PC-9 (cell line): ENCODE data around the gene NDUFAF8. TPM values are rescaled to one million over a fixed set of nuclear protein-coding genes. Genes with fewer than 3 reads are reported as not detected.

Experiments used
- BruUV-seq: library from RNA; stranded (reverse); fragments of 400-500 nt; replicated peaks from 2 replicates; lab custom pipeline; 2021; lab: Mats Ljungman, UMichigan
- CTCF ChIA-PET: fragments of 300-600 bp; sonication (Branson Sonifier 250); formaldehyde crosslinking; loops from one replicate; lab custom pipeline; 2022; ENCODE audit warnings: antibody characterized with exemption; lab: Charles Lee
- POLR2A ChIA-PET: fragments of 300-600 bp; sonication (Branson Sonifier 250); formaldehyde crosslinking; loops from one replicate; lab custom pipeline; 2022; ENCODE audit warnings: antibody characterized with exemption; ENCODE audit not compliant: unreplicated experiment; lab: Charles Lee
- DNase-seq, 2 experiments: peaks; one replicate each; pipeline versions ENCODE4 v3.0.0 to v3.0.0-alpha.2; 2015 to 2022; ENCODE audit warnings: mixed read lengths in 1 of 2
- H2AFZ ChIP-seq: fragments of 200-600 bp; sonication (generic); 2 replicates; pipeline ENCODE4 v1.8.1; 2017; ENCODE audit warnings: antibody characterized with exemption
- H3F3A ChIP-seq: fragments of 200-600 bp; sonication (generic); 2 replicates; pipeline ENCODE4 v1.8.1; 2017; ENCODE audit warnings: antibody characterized with exemption, mild to moderate bottlenecking, low read depth; ENCODE audit not compliant: insufficient read depth
- H3K27ac ChIP-seq: fragments of 200-600 bp; sonication (generic); 2 replicates; pipeline ENCODE4 v1.6.1; 2016; ENCODE audit warnings: mixed run types
- H3K27me3 ChIP-seq: fragments of 200-600 bp; sonication (generic); 2 replicates; pipeline ENCODE4 v1.6.1; 2016; ENCODE audit warnings: low read depth, mixed run types; ENCODE audit not compliant: insufficient read depth
- H3K36me3 ChIP-seq: fragments of 200-600 bp; sonication (generic); 2 replicates; pipeline ENCODE4 v1.6.1; 2016; ENCODE audit warnings: low read depth, mixed run types
- H3K4me1 ChIP-seq: fragments of 200-600 bp; sonication (generic); replicated peaks from 2 replicates; pipeline ENCODE4 v1.6.1; 2016; ENCODE audit warnings: mixed run types; ENCODE audit not compliant: insufficient read depth
- H3K4me2 ChIP-seq: fragments of 200-600 bp; sonication (generic); 2 replicates; pipeline ENCODE4 v1.6.1; 2017; ENCODE audit warnings: mixed run types
- H3K4me3 ChIP-seq: fragments of 200-600 bp; sonication (generic); 2 replicates; pipeline ENCODE4 v1.6.1; 2016; ENCODE audit warnings: mixed run types
- H3K79me2 ChIP-seq: fragments of 200-600 bp; sonication (generic); 2 replicates; pipeline ENCODE4 v1.6.1; 2017; ENCODE audit warnings: low read depth, mixed run types
- H3K9me2 ChIP-seq: fragments of 200-600 bp; sonication (generic); 2 replicates; pipeline ENCODE4 v1.8.1; 2017; ENCODE audit warnings: mild to moderate bottlenecking; ENCODE audit not compliant: insufficient read depth
- H3K9me3 ChIP-seq: fragments of 200-600 bp; sonication (generic); 2 replicates; pipeline ENCODE4 v1.8.1; 2016; ENCODE audit warnings: low read depth; ENCODE audit not compliant: insufficient read depth
- H4K20me1 ChIP-seq: fragments of 200-600 bp; sonication (generic); 2 replicates; pipeline ENCODE4 v1.8.1; 2017; ENCODE audit not compliant: insufficient read depth
- CTCF ChIP-seq: fragments of 200-600 bp; sonication (generic); conservative IDR thresholded peaks from 2 replicates; pipeline ENCODE4 v1.6.1; 2017; ENCODE audit warnings: mixed run types, antibody characterized with exemption, mild to moderate bottlenecking, moderate library complexity
- EZH2 ChIP-seq: fragments of 200-600 bp; sonication (generic); IDR thresholded peaks from 2 replicates; pipeline ENCODE4 v1.8.0; 2017; ENCODE audit warnings: antibody characterized with exemption, low read depth
- intact Hi-C: fragments of 100-400 bp; cut with micrococcal nuclease; formaldehyde crosslinking; loops from one replicate; pipeline ENCODE4 v1.10.0; 2022; ENCODE audit not compliant: unreplicated experiment
- total RNA-seq: library from RNA; stranded (reverse); gene quantifications from 2 replicates; pipeline ENCODE4 v1.2.3, GENCODE V29; 2021

Gene NDUFAF8
- total RNA-seq, 1 experiment from 2014 or later: 53.3 TPM

- intact Hi-C loops: no loop called here
- POLR2A ChIA-PET: no interaction called here
- no peak overlapping the region for H3K27ac ChIP-seq
- no peaks in the 10 kb centered on the region; the same call in 1 of the 2 replicates for H4K20me1 ChIP-seq
- no peak for TF ChIP-seq CTCF
- no peaks in the 10 kb centered on the region for H3K36me3 ChIP-seq
- CTCF ChIA-PET: no interaction called here
- no peaks in the 10 kb centered on the region for H3K27me3 ChIP-seq
- H3K9me3 ChIP-seq: no peaks in the 10 kb centered on the region
- no TSS peak for BruUV-seq
- no peak for DNase-seq
- H3K4me1 ChIP-seq: no peaks in the 10 kb centered on the region
- H3K9me2 ChIP-seq: no peaks in the 10 kb centered on the region
- H3K4me2 ChIP-seq: no peak overlapping the region
- H3K4me3 ChIP-seq: no peak overlapping the region
- H3K79me2 ChIP-seq: no peaks in the 10 kb centered on the region
- H3F3A ChIP-seq: no peaks in the 10 kb centered on the region
- H2AFZ ChIP-seq: no peak overlapping the region
Measured at GRCh38 chr17:81261582-81262336, 22.6 kb downstream of the NDUFAF8 start.

- no peak overlapping the region for H3K4me2 ChIP-seq
- no peaks in the 10 kb centered on the region for H3K79me2 ChIP-seq
- POLR2A ChIA-PET: no interaction called here
- no peaks in the 10 kb centered on the region for H3K9me2 ChIP-seq
- no peaks in the 10 kb centered on the region for H4K20me1 ChIP-seq
- CTCF ChIA-PET: no interaction called here
- TF ChIP-seq EZH2: no peak
- no peak for TF ChIP-seq CTCF
- BruUV-seq: no TSS peak
- no peaks in the 10 kb centered on the region for H3K4me1 ChIP-seq
- intact Hi-C loops: no loop called here
- H3K4me3 ChIP-seq: no peak overlapping the region
- H3K27me3 ChIP-seq: no peaks in the 10 kb centered on the region
- H3K27ac ChIP-seq: no peak overlapping the region
- no peaks in the 10 kb centered on the region for H3K9me3 ChIP-seq
- H3K36me3 ChIP-seq: no peaks in the 10 kb centered on the region
- H3F3A ChIP-seq: no peaks in the 10 kb centered on the region
- no peak for DNase-seq
- H2AFZ ChIP-seq: no peak overlapping the region
Measured at GRCh38 chr17:81263371-81264181, 24.5 kb downstream of the NDUFAF8 start.

- Histone ChIP-seq H3K4me1 (no peaks in the 10 kb centered on the region), H3K9me3 (no peaks in the 10 kb centered on the region), H2AFZ (no peak overlapping the region), H3K4me2 (no peak overlapping the region), H3F3A (no peaks in the 10 kb centered on the region), H3K9me2 (no peaks in the 10 kb centered on the region), H3K27ac (no peak overlapping the region), H3K27me3 (no peaks in the 10 kb centered on the region), H3K79me2 (no peaks in the 10 kb centered on the region), H3K4me3 (no peak overlapping the region), H4K20me1 (no peaks in the 10 kb centered on the region), H3K36me3 (no peaks in the 10 kb centered on the region)
- DNase-seq: no peak
- POLR2A ChIA-PET: no interaction called here
- CTCF ChIA-PET: no interaction called here
- no peak for TF ChIP-seq CTCF
- no peak for TF ChIP-seq EZH2
- BruUV-seq: no TSS peak
- intact Hi-C loops: no loop called here
Measured at GRCh38 chr17:81264640-81265039, 25.5 kb downstream of the NDUFAF8 start.
